Measurements from ENCODE around the gene NOL4L. TPM values are rescaled to one million over a fixed set of nuclear protein-coding genes. Genes with fewer than 3 reads are reported as not detected.

Gene NOL4L
- total and polyA plus RNA-seq, 10 donors = 3.4 to 45.4 (median 28.6) TPM

DNA sequence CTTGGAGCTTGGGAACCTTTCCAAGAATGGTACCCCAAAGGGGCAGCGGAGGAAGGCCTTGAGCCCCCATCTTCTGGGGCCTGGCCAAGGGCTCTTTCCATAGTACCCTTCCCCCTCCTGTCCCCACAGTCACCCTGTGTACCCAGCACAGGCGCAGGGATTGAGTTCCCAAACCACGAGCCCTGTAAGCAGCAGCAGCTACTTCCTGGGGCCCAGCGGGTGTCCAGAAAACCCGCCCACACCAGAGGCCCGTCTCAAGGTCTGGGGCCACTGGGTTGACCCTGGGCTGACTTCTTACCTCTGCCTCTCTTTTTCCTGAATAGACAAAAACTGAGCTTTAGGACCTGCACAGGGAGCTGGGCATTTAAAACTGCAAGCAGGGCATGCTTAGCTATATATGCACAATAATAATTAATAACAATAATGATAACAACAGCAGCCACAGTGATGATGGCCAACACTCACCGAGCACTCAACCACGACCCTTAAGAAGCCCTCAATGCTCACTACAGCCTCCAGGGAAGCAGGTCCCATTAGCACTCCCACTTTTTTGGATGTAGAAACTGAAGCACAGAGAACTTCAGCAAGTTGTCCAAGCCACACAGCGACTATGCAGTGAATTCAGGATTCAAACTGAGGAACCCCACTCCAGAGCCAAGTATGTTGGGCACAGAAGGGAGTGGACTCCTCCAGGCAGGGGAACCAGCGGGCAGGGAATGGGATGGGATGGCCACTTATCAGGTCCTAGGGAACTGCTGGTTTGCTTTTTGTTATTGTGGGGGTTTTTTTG, 14.5 kb downstream of the NOL4L start:
- H3K4me1 ChIP-seq = peaks cover 14 to 99% (median 53%) of the 10 kb centered on the region in 6 donors
- 59 to 87% (median 65%) methylated on average over 7 to 10 of the region's 10 CpGs for WGBS, 5 donors
- no peak for TF ChIP-seq POLR2A (IDR thresholded peaks at IDR 0.05)
- H3K36me3 ChIP-seq = no peaks in the 10 kb centered on the region
- intact Hi-C loops (cut with DNase I; ENCODE audit: low total_unique reads) = no loop called here
- no peak overlapping the region for H3K4me3 ChIP-seq
- no peak for DNase-seq
- H3K27me3 ChIP-seq (replicated peaks in 1 of 7) = no peaks in the 10 kb centered on the region
- H3K9me3 ChIP-seq = no peaks in the 10 kb centered on the region
- H3K27ac ChIP-seq = peak overlapping the region in 3 of 8 donors; percentile 42 to 68 (median 64)

DNA sequence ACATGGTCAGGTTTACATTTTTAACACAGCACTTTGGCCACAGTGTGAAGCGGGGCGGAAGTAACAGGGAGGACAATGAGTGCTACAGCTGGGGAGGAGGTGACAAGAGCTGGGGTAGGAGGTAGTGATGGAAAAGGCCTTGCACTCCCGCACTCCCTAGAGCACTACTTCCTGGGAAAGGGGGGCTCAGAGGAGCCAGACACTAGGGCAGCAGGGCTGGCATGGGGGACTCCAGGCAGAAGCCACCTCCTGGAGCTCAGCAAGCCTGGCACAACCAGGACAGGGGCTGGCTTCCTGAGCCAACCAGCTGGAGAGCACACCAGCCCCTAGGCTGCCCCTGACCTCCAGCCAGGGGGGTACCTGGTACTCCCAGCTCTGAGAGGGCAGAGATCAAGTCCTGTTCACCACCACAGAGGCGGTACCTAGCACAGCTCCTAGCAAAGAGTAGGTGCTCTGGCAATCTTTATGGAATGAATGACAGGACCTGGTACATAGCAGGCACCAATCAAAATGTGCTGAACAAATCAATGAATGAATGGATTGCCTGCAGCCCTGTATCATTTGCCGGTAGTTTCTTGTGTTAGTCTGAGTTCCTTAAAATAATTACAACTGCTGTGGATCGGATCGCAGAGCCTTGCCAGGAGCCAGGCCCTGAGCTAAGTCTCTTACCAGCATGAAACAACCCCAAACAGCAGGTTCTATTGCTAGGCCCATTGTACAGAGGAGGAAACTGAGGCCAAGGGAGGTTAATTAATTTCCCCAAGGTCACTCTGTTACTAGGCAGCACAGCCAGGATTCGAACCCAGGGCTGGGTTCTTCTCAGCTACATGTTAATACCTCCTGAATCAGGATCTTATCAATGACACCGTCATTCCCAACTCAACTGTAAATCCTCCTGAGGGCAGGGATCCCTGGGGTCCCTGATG, 15.5 kb downstream of the NOL4L start:
- no peak overlapping the region for H3K4me3 ChIP-seq
- intact Hi-C loops (cut with DNase I; ENCODE audit: low total_unique reads) = no loop called here
- H3K9me3 ChIP-seq = no peaks in the 10 kb centered on the region
- DNase-seq = no peak
- peak overlapping the region in 5 of 8 donors; percentile 38 to 68 (median 49) for H3K27ac ChIP-seq
- WGBS, 5 donors = 78 to 90% (median 85%) methylated on average over 9 of the region's 9 CpGs
- TF ChIP-seq POLR2A (IDR thresholded peaks at IDR 0.05) = no peak
- TF ChIP-seq POLR2AphosphoS5 (IDR thresholded peaks at IDR 0.05) = peak in 1 of 3 donors; percentile 9
- H3K4me1 ChIP-seq = peaks cover 14 to 99% (median 57%) of the 10 kb centered on the region in 6 donors
- H3K27me3 ChIP-seq (replicated peaks in 1 of 7) = no peaks in the 10 kb centered on the region
- no peaks in the 10 kb centered on the region for H3K36me3 ChIP-seq

DNA sequence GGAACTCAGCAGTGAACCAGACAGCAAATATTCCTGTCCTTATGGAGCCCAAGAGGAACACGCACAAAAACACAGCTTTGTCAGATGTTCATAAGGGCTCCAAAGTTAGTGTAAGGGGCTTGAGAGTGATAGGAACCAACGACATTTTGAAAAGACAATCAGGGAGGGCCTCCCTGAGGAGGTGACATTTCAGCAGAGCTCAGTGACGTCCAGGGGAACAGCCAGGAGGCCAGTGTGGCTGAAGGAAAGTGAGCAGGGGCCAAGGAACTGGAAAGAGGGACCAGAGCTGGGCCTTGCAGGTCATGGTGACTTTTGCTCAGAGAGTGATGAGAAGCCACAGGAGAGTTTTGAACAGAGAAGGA, 16.1 kb downstream of the NOL4L start:
- Histone ChIP-seq H3K27me3 (replicated peaks in 1 of 7) (no peaks in the 10 kb centered on the region), H3K9me3 (no peaks in the 10 kb centered on the region), H3K36me3 (no peaks in the 10 kb centered on the region), H3K4me3 (no peak overlapping the region), H3K27ac (peak overlapping the region in 4 of 8 donors; percentile 38 to 68 (median 53)), H3K4me1 (peaks cover 12 to 99% (median 57%) of the 10 kb centered on the region in 6 donors)
- TF ChIP-seq POLR2AphosphoS5 (IDR thresholded peaks at IDR 0.05) = no peak
- TF ChIP-seq POLR2A (IDR thresholded peaks at IDR 0.05) = no peak
- TF ChIP-seq, protein P1, sequence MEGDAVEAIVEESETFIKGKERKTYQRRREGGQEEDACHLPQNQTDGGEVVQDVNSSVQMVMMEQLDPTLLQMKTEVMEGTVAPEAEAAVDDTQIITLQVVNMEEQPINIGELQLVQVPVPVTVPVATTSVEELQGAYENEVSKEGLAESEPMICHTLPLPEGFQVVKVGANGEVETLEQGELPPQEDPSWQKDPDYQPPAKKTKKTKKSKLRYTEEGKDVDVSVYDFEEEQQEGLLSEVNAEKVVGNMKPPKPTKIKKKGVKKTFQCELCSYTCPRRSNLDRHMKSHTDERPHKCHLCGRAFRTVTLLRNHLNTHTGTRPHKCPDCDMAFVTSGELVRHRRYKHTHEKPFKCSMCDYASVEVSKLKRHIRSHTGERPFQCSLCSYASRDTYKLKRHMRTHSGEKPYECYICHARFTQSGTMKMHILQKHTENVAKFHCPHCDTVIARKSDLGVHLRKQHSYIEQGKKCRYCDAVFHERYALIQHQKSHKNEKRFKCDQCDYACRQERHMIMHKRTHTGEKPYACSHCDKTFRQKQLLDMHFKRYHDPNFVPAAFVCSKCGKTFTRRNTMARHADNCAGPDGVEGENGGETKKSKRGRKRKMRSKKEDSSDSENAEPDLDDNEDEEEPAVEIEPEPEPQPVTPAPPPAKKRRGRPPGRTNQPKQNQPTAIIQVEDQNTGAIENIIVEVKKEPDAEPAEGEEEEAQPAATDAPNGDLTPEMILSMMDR (IDR thresholded peaks at IDR 0.05 in 8 of 11, conservative IDR thresholded peaks at IDR 0.05 in 3 of 11) = no peak
- 70 to 89% (median 73%) methylated on average over 3 of the region's 3 CpGs for WGBS, 5 donors
- intact Hi-C loops (cut with DNase I; ENCODE audit: low total_unique reads) = no loop called here
- DNase-seq = no peak

DNA sequence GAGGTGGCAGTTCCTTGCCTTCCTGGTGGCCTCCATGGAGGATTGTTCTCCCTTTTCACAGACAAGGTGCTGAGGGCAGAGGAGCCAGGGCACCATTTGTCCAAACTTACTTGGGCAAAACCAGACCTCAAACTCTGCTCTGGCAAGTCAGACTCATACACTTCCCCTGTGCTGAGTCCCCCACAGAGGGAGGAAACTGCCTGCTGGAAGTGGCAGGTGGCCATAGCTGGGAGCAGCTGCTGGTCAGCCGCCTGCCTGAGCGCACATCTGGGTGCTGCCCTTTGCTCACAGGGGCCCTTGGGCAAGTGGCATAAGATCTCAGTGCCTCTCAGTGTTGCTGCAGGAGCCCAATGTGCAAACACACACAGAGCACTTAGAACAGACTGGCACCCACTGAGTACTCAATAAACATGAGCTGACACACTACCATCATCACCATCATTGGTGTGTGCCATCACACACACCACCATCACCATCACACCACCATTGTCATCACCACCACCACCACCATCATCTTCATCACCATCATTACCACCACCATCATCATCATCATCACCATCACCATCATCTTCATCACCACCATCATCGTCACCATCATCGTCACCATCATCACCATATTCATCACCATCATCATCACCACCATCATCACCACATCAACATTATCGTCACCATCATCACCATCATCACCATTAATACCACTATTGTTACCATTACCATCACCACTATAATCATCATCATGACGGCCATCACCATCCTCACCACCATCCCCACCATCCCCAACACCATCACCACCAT, 17.6 kb downstream of the NOL4L start:
- 80 to 92% (median 90%) methylated on average over 5 to 6 of the region's 6 CpGs for WGBS, 5 donors
- Histone ChIP-seq H3K4me1 (peaks cover 9 to 89% (median 52%) of the 10 kb centered on the region in 6 donors), H3K27ac (peak overlapping the region in 4 of 8 donors; percentile 27 to 68 (median 54)), H3K27me3 (replicated peaks in 1 of 7) (no peaks in the 10 kb centered on the region), H3K36me3 (no peaks in the 10 kb centered on the region), H3K4me3 (no peak overlapping the region), H3K9me3 (no peaks in the 10 kb centered on the region)
- DNase-seq = no peak
- TF ChIP-seq POLR2AphosphoS5 (IDR thresholded peaks at IDR 0.05) (peak in 1 of 3 donors; percentile 26), POLR2A (IDR thresholded peaks at IDR 0.05) (no peak)
- intact Hi-C loops (cut with DNase I; ENCODE audit: low total_unique reads) = no loop called here
